ENCODE data around the gene FGF14. TPM values are rescaled to one million over a fixed set of nuclear protein-coding genes. Genes with fewer than 3 reads are reported as not detected.
"Not testable (repeated sequence)": the region's sequence is repeated elsewhere in the genome, so short reads cannot be mapped to it uniquely, and the experiment has no call there.

Gene FGF14
- total and polyA plus RNA-seq, 2 of the 4 experiments (the other 2 are of a cell fraction), result under 0.01 TPM; not detected in 1

- H2BK15ac ChIP-seq (ENCODE audit: low read depth, low read length); H4K5ac ChIP-seq (ENCODE audit: low read depth, low read length); H3K27ac ChIP-seq (ENCODE audit: insufficient read depth, low read length); intact Hi-C loops (cut with micrococcal nuclease); H4K91ac ChIP-seq (ENCODE audit: insufficient read depth, low read depth, low read length); H2BK5ac ChIP-seq (ENCODE audit: low read depth, low read length, poor library complexity, severe bottlenecking); H3K56ac ChIP-seq (ENCODE audit: extremely low read depth, insufficient read depth, low read length); H3K9me3 ChIP-seq (ENCODE audit: control insufficient read depth, insufficient read depth, low read length); H3K4me2 ChIP-seq (ENCODE audit: low read depth, low read length); in situ Hi-C loops (cut with MboI; ENCODE audit: low sequenced_read_pairs); DNase-seq; H3K14ac ChIP-seq (replicated peaks; ENCODE audit: low read depth, low read length); H2AFZ ChIP-seq (replicated peaks; ENCODE audit: low read length, poor library complexity); CTCF ChIA-PET; H2AK5ac ChIP-seq (ENCODE audit: low read depth, low read length); ATAC-seq (ENCODE audit: low read depth); H4K20me1 ChIP-seq (ENCODE audit: insufficient read depth, low read length); H3K4me1 ChIP-seq (ENCODE audit: control insufficient read depth, insufficient read depth, low read length); H2AK9ac ChIP-seq (replicated peaks; ENCODE audit: low read depth, low read length, poor library complexity); H3K9me1 ChIP-seq (ENCODE audit: insufficient read depth, low read length); H3K4ac ChIP-seq (ENCODE audit: low read depth, low read length); H3K36me3 ChIP-seq (ENCODE audit: control insufficient read depth, insufficient read depth, low read length); H2BK20ac ChIP-seq (ENCODE audit: low read depth, low read length); H3K79me1 ChIP-seq (ENCODE audit: low read depth in 1 of 2, low read length in 2 of 2); dilution Hi-C loops (cut with HindIII; ENCODE audit: low sequenced_read_pairs, unreplicated experiment); H3K9ac ChIP-seq (ENCODE audit: low read depth, low read length); H3K27me3 ChIP-seq (ENCODE audit: control insufficient read depth, insufficient read depth, low read length); BruUV-seq (replicated peaks); H3K4me3 ChIP-seq (ENCODE audit: insufficient read depth, low read depth, low read length); H4K8ac ChIP-seq (ENCODE audit: low read depth in 2 of 2, low read length in 2 of 2); H3K18ac ChIP-seq (ENCODE audit: low read depth, low read length); H2BK120ac ChIP-seq (ENCODE audit: low read depth, low read length); H3K23ac ChIP-seq (ENCODE audit: low read depth, low read length); POLR2A ChIA-PET (ENCODE audit: unreplicated experiment): not testable (repeated sequence)
- no CpG with 5 or more reads among the region's 28 CpGs for WGBS, 2 experiments (ENCODE audit: extremely low coverage in 2 of 2, insufficient read length in 1 of 2)
These were observed 333.5 kb downstream of the FGF14 start for GRCh38 chr13:102068323-102068722.

Data from IMR-90 (cell line).